SU-DHL-6 (cell line): Measurements from ENCODE around the gene CEP19.

Experiments
- H2AFZ ChIP-seq: fragments of 200-600 bp; sonication (generic); 2 replicates; pipeline ENCODE4 v1.6.1; 2014; ENCODE audit warnings: low read depth, mild to moderate bottlenecking, moderate library complexity, mixed read lengths, antibody characterized with exemption, low read length; ENCODE audit not compliant: severe bottlenecking
- H3F3A ChIP-seq: fragments of 200-600 bp; shearing (Covaris generic); 2 replicates; pipeline ENCODE4 v1.6.0; 2016; ENCODE audit warnings: antibody characterized with exemption, mild to moderate bottlenecking; ENCODE audit not compliant: insufficient read depth
- H3K27ac ChIP-seq: fragments of 200-600 bp; sonication (generic); 2 replicates; pipeline ENCODE4 v1.5.1; 2016; ENCODE audit warnings: low read depth, mild to moderate bottlenecking, low read length, moderate library complexity, mixed read lengths
- H3K27me3 ChIP-seq: fragments of 200-600 bp; sonication (generic), shearing (Covaris generic); 2 replicates; pipeline ENCODE4 v1.6.0; 2014; ENCODE audit warnings: mild to moderate bottlenecking, low read length
- H3K36me3 ChIP-seq: fragments of 200-600 bp; sonication (generic); 2 replicates; pipeline ENCODE4 v1.6.1; 2014; ENCODE audit warnings: mild to moderate bottlenecking, low read length, mixed read lengths
- H3K4me2 ChIP-seq: fragments of 300-600, 200-600 bp; shearing (Covaris generic), sonication (generic); 2 replicates; pipeline ENCODE4 v1.6.0; 2014; ENCODE audit warnings: low read length, low read depth, mild to moderate bottlenecking; ENCODE audit not compliant: poor library complexity, severe bottlenecking
- H3K4me3 ChIP-seq: fragments of 200-600 bp; sonication (generic); 2 replicates; pipeline ENCODE4 v1.5.1; 2014; ENCODE audit warnings: antibody characterized with exemption, low read length, mild to moderate bottlenecking, mixed read lengths; ENCODE audit not compliant: insufficient read depth, poor library complexity, severe bottlenecking
- H3K79me2 ChIP-seq: fragments of 200-600 bp; sonication (generic); 2 replicates; pipeline ENCODE4 v1.6.1; 2014; ENCODE audit warnings: mild to moderate bottlenecking, low read length, moderate library complexity; ENCODE audit not compliant: insufficient read depth
- H3K9ac ChIP-seq: fragments of 200-600 bp; sonication (generic); 2 replicates; pipeline ENCODE4 v1.7.0; 2014; ENCODE audit warnings: mild to moderate bottlenecking, low read length
- H3K9me2 ChIP-seq: fragments of 200-600 bp; sonication (generic); replicated peaks from 2 replicates; pipeline ENCODE4 v1.6.1; 2014; ENCODE audit warnings: low read length; ENCODE audit not compliant: insufficient read depth
- H3K9me3 ChIP-seq: fragments of 200-600 bp; sonication (generic); 2 replicates; pipeline ENCODE4 v1.6.1; 2014; ENCODE audit warnings: low read length, mixed read lengths; ENCODE audit not compliant: insufficient read depth
- H4K20me1 ChIP-seq: fragments of 200-600 bp; sonication (generic); 2 replicates; pipeline ENCODE4 v1.6.1; 2014; ENCODE audit warnings: low read depth, mild to moderate bottlenecking, antibody characterized with exemption, low read length, moderate library complexity, mixed read lengths
- EZH2phosphoT487 ChIP-seq: fragments of 200-600 bp; sonication (generic), shearing (Covaris generic); conservative IDR thresholded peaks from 2 replicates; pipeline ENCODE4 v1.6.1; 2018; ENCODE audit warnings: mild to moderate bottlenecking, antibody characterized with exemption, low read length, moderate library complexity, mixed read lengths
- TF ChIP-seq, protein P1 (sequence below): fragments of 200-600 bp; sonication (generic); IDR thresholded peaks from one replicate; pipeline ENCODE4 v1.5.1; 2017; ENCODE audit warnings: antibody characterized with exemption, mild to moderate bottlenecking, low read length, moderate library complexity; ENCODE audit not compliant: insufficient read depth, poor library complexity, severe bottlenecking

CEP19 gene

GRCh38 chr3:196706731-196707130 is 5.3 kb downstream of the CEP19 start:
- no peak overlapping the region for H3K9ac ChIP-seq
- H3K4me2 ChIP-seq, result no peak overlapping the region
- TF ChIP-seq, protein P1, sequence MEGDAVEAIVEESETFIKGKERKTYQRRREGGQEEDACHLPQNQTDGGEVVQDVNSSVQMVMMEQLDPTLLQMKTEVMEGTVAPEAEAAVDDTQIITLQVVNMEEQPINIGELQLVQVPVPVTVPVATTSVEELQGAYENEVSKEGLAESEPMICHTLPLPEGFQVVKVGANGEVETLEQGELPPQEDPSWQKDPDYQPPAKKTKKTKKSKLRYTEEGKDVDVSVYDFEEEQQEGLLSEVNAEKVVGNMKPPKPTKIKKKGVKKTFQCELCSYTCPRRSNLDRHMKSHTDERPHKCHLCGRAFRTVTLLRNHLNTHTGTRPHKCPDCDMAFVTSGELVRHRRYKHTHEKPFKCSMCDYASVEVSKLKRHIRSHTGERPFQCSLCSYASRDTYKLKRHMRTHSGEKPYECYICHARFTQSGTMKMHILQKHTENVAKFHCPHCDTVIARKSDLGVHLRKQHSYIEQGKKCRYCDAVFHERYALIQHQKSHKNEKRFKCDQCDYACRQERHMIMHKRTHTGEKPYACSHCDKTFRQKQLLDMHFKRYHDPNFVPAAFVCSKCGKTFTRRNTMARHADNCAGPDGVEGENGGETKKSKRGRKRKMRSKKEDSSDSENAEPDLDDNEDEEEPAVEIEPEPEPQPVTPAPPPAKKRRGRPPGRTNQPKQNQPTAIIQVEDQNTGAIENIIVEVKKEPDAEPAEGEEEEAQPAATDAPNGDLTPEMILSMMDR, result no peak
- TF ChIP-seq EZH2phosphoT487, result no peak
- H4K20me1 ChIP-seq, result no peaks in the 10 kb centered on the region
- H3K9me3 ChIP-seq, result no peaks in the 10 kb centered on the region
- no peaks in the 10 kb centered on the region for H3F3A ChIP-seq
- H3K36me3 ChIP-seq, result no peaks in the 10 kb centered on the region
- no peak overlapping the region for H3K4me3 ChIP-seq
- no peak overlapping the region for H3K27ac ChIP-seq
- H3K79me2 ChIP-seq, result no peaks in the 10 kb centered on the region
- H2AFZ ChIP-seq, result no peak overlapping the region
- H3K27me3 ChIP-seq, result no peaks in the 10 kb centered on the region
- no peaks in the 10 kb centered on the region for H3K9me2 ChIP-seq

DNA sequence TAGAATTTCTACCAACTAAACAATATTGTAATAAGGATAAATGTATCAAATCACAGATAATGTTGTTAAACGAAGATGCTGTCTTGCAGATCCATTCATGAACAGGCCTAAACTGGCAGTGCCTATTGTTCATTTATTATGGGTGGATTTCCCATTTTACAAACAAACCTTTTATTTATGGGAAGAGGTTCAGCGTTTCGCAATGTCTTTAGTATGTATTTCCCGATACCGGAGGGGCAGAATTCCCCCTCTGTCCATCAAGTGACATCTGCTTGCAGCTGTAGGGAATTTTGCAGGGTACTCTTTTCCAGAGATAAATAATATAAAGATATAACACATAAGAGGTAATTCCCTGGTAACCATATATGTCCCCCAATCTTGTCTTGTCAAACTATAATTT is 5.7 kb downstream of the CEP19 start:
- Histone ChIP-seq H3K27me3 (no peaks in the 10 kb centered on the region), H3K79me2 (no peaks in the 10 kb centered on the region), H4K20me1 (no peaks in the 10 kb centered on the region), H3K4me3 (no peak overlapping the region), H3K9ac (no peak overlapping the region), H3K9me3 (no peaks in the 10 kb centered on the region), H3F3A (no peaks in the 10 kb centered on the region), H3K9me2 (no peaks in the 10 kb centered on the region), H3K27ac (no peak overlapping the region), H2AFZ (no peak overlapping the region), H3K4me2 (no peak overlapping the region), H3K36me3 (no peaks in the 10 kb centered on the region)
- TF ChIP-seq EZH2phosphoT487, result no peak
- TF ChIP-seq, protein P1, result no peak

DNA sequence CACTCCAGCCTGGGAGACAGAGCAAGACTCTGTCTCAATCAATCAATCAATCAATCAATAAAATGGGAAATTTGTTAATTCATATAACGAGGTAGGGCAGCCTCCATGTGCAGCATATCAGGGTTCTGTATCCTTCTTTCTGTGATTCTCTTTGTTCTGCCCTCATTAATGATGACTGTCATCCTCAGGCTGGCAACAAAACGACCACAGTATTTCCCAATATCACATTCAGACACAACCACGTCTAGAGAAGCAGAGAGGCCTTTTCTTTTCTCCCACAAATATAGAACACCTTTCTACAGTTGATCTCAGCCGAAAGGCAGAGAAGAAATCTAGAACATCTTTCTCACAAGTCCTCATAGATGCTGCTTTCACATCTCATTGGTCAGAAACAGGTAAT is 11.2 kb downstream of the CEP19 start:
- Histone ChIP-seq H3K27me3 (no peaks in the 10 kb centered on the region), H3K27ac (no peak overlapping the region), H2AFZ (no peak overlapping the region), H3K9me3 (no peaks in the 10 kb centered on the region), H3K79me2 (no peaks in the 10 kb centered on the region), H3K36me3 (no peaks in the 10 kb centered on the region), H4K20me1 (no peaks in the 10 kb centered on the region), H3F3A (no peaks in the 10 kb centered on the region), H3K4me2 (no peak overlapping the region), H3K9ac (no peak overlapping the region), H3K9me2 (no peaks in the 10 kb centered on the region), H3K4me3 (no peak overlapping the region)
- TF ChIP-seq EZH2phosphoT487, result no peak
- TF ChIP-seq, protein P1, result no peak

GRCh38 chr3:196699749-196700148 is 12.3 kb downstream of the CEP19 start:
- TF ChIP-seq, protein P1, result no peak
- no peak for TF ChIP-seq EZH2phosphoT487
- no peaks in the 10 kb centered on the region for H3F3A ChIP-seq
- H3K4me3 ChIP-seq, result no peak overlapping the region
- no peak overlapping the region for H3K9ac ChIP-seq
- H3K79me2 ChIP-seq, result no peaks in the 10 kb centered on the region
- no peaks in the 10 kb centered on the region for H3K27me3 ChIP-seq
- no peak overlapping the region for H3K27ac ChIP-seq
- no peak overlapping the region for H3K4me2 ChIP-seq
- no peaks in the 10 kb centered on the region for H3K9me3 ChIP-seq
- no peak overlapping the region for H2AFZ ChIP-seq
- no peaks in the 10 kb centered on the region for H3K36me3 ChIP-seq
- H4K20me1 ChIP-seq, result no peaks in the 10 kb centered on the region
- H3K9me2 ChIP-seq, result no peaks in the 10 kb centered on the region
